Skeletal muscle tissue (tissue), 4 donors: ENCODE data around the gene IRF3. TPM values are rescaled to one million over a fixed set of nuclear protein-coding genes. Genes with fewer than 3 reads are reported as not detected.

Experiments used
- H3K27ac ChIP-seq: one replicate; pipeline ENCODE4 v1.7.0; 2013; ENCODE audit warnings: mild to moderate bottlenecking, low read depth, low read length, inconsistent platforms
- H3K27me3 ChIP-seq, 3 donors: one replicate each; pipeline ENCODE4 v1.7.0; 2013; ENCODE audit warnings: low read length in 3 of 3; ENCODE audit not compliant: control insufficient read depth in 3 of 3, insufficient read depth in 3 of 3
- H3K36me3 ChIP-seq, 3 donors: one replicate each; pipeline ENCODE4 v1.7.0; 2013; ENCODE audit warnings: low read length in 3 of 3; ENCODE audit not compliant: control insufficient read depth in 3 of 3, insufficient read depth in 3 of 3
- H3K4me1 ChIP-seq, 3 donors: one replicate each; pipeline ENCODE4 v1.7.0; 2013; ENCODE audit warnings: low read length in 3 of 3, mild to moderate bottlenecking in 3 of 3; ENCODE audit not compliant: control insufficient read depth in 3 of 3, insufficient read depth in 3 of 3
- H3K4me3 ChIP-seq, 3 donors: one replicate each; pipeline ENCODE4 v1.7.0; 2013; ENCODE audit warnings: low read length in 3 of 3
- H3K9ac ChIP-seq, 3 donors: one replicate each; pipeline ENCODE4 v1.7.0; 2013; ENCODE audit warnings: low read length in 3 of 3, mild to moderate bottlenecking in 3 of 3, moderate library complexity in 2 of 3, low read depth in 1 of 3
- H3K9me3 ChIP-seq, 3 donors: one replicate each; pipeline ENCODE4 v1.7.0; 2013; ENCODE audit warnings: low read length in 3 of 3; ENCODE audit not compliant: control insufficient read depth in 3 of 3
- total RNA-seq: library from RNA; depleted of rRNA; stranded (reverse); fragments of >200 nt; gene quantifications from one replicate; pipeline ENCODE4 v1.2.3, GENCODE V29; 2014
- donor health status: Osteomylitis.

Gene IRF3
- total RNA-seq, 1 donor from 2014 or later, result 31.3 TPM

GRCh38 chr19:49696865-49697264 is 31.2 kb upstream of the IRF3 start:
- no peaks in the 10 kb centered on the region for H3K4me1 ChIP-seq
- no peaks in the 10 kb centered on the region for H3K36me3 ChIP-seq
- no peak overlapping the region for H3K27ac ChIP-seq
- H3K9me3 ChIP-seq, result no peaks in the 10 kb centered on the region
- no peak overlapping the region for H3K9ac ChIP-seq
- H3K27me3 ChIP-seq, result peaks cover 0 to 4% (median 0%) of the 10 kb centered on the region in 3 donors
- H3K4me3 ChIP-seq, result no peak overlapping the region

- H3K9ac ChIP-seq, result no peak overlapping the region
- no peaks in the 10 kb centered on the region for H3K9me3 ChIP-seq
- H3K4me3 ChIP-seq, result no peak overlapping the region
- peaks cover 5 to 6% (median 6%) of the 10 kb centered on the region in 3 donors for H3K4me1 ChIP-seq
- H3K36me3 ChIP-seq, result no peaks in the 10 kb centered on the region
- H3K27me3 ChIP-seq, result peaks cover 0 to 9% (median 4%) of the 10 kb centered on the region in 3 donors
- no peak overlapping the region for H3K27ac ChIP-seq
Observed at GRCh38 chr19:49696115-49696514, 30.5 kb upstream of the IRF3 start.

GRCh38 chr19:49692147-49692506 is 26.5 kb upstream of the IRF3 start:
- Histone ChIP-seq H3K4me3 (no peak overlapping the region), H3K9me3 (no peaks in the 10 kb centered on the region), H3K27me3 (peaks cover 0 to 21% (median 18%) of the 10 kb centered on the region in 3 donors), H3K36me3 (peaks cover 0 to 5% (median 5%) of the 10 kb centered on the region in 3 donors), H3K9ac (no peak overlapping the region), H3K4me1 (peaks cover 21 to 32% (median 21%) of the 10 kb centered on the region in 3 donors), H3K27ac (no peak overlapping the region)

- H3K4me1 ChIP-seq, result peaks cover 21 to 32% (median 21%) of the 10 kb centered on the region in 3 donors
- H3K27ac ChIP-seq, result no peak overlapping the region
- H3K9ac ChIP-seq, result no peak overlapping the region
- H3K36me3 ChIP-seq, result peaks cover 0 to 10% (median 5%) of the 10 kb centered on the region in 3 donors
- H3K4me3 ChIP-seq, result peak overlapping the region; percentile 68 to 81 (median 70)
- peaks cover 0 to 21% (median 18%) of the 10 kb centered on the region in 3 donors for H3K27me3 ChIP-seq
- no peaks in the 10 kb centered on the region for H3K9me3 ChIP-seq
Observed at GRCh38 chr19:49691243-49692146, 25.8 kb upstream of the IRF3 start.

DNA sequence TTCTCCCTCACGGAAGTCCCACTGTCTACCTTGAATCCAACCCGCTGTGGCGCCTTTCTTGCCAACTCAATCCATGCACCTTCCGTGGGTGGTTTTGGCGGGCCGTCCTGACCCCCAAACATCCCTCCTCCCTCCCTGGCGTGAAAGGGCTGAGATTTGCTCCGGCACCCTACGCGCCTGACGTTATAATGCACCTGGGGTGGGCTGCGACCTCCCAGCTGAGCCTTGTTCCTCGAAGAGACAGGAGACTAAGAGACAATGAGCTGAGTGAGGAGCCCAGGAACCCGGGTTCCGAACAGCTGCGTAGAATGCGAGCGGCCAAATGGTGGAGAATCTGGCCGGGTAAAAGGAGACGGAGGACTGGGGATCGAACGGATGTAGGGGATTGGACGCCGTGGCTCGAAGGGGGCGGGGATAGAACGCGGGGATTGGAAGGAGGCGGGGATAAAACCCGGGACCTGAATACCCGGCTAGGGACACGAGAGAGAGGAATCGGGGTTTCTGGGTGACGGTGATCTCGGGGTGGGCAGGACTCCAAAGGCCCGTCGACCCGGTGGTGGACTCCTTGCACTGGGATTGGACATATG is 25.1 kb upstream of the IRF3 start, which contains the start of gene CPT1C:
TSS of gene CPT1C (plus strand) at position 461 of the 587 bp plus-strand sequence. CDS start 1,137 bp downstream, outside the sequence.
- peaks cover 5 to 15% (median 11%) of the 10 kb centered on the region in 3 donors for H3K36me3 ChIP-seq
- peaks cover 21 to 34% (median 23%) of the 10 kb centered on the region in 3 donors for H3K4me1 ChIP-seq
- H3K27me3 ChIP-seq, result peaks cover 0 to 21% (median 18%) of the 10 kb centered on the region in 3 donors
- H3K4me3 ChIP-seq, result peak within 1 kb of the TSS; percentile 68 to 81 (median 70)
- H3K9me3 ChIP-seq, result no peaks in the 10 kb centered on the region
- H3K9ac ChIP-seq, result peak within 1 kb of the TSS; percentile 12 to 76 (median 70)
- H3K27ac ChIP-seq, result peak within 1 kb of the TSS; percentile 65

DNA sequence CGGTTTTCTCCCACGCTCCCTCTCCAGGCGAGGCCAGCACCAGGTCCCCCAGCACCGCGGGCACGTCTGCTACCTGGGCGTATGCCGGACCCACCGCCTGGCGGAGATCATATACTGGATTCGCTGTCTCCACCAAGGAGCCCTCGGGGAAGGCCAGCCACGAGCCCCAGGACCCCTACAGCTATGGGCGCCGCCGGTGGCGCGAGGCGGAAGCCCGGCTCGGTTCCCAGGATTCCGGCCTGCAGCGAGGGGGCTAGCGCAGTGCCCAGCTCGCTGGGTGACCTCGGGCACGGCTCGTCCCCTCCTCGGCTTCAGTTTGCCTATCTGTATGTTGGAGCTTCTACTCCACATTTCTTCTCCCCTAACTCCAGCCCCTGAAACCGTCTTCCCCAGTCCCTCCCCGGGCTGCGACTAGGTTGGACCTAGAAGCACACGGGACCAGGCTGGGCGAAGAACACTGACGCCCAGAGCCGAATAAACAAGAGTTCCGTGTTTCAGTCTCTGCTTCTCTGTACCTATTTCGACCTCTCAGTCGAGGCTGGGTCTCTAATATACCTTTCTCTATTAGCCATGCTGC is 24.5 kb upstream of the IRF3 start:
- Histone ChIP-seq H3K9ac (peak overlapping the region; percentile 12 to 76 (median 70)), H3K27ac (peak overlapping the region; percentile 65)

DNA sequence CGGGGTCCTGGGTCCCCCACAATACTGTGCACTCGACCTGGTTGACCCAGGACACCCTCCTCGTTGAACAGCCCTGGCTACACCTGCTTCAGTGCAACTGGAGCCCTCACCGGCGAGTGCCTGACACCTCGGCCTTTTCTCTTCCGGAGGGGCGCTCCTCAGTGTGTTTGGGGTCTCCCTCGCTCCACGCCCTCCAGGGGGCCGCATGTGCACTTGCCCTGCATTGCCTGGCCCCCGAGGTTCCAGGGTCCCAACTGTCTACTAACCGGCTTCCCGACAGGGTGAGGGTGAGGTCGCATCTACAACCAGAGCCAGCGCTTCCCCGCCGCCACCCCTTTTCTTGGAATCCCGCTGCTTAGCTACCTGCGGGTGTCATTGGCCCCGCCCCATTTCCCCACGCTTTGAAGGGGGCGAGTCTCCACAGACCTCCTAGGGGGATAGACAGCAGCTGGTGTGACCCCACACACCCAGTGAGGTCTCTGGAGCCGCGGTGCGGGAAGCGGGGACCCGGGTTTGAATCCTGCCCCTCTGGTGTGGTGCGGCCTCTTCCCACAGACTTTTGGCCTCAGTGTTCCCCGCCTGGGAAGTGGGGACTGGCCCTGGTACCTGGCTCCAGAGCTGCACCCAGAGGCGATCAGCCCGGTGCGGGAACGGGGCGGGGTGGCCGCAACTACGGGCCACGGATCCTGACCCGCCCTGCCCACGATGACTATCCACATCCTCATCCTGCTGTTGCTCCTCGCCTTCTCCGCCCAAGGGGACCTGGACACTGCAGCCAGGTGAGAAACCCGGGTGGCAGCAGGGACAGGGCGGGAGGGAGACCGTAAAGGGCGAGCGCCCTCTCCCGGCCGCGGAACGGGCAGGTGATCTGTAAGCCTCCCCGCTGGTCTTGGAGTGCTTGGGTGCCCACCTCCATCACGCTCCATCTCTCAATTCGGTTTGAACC is 23.7 kb upstream of the IRF3 start, which contains the start of gene ADM5:
TSS of gene ADM5 (plus strand) at position 462 of the 946 bp plus-strand sequence. CDS start at position 706, 244 bp downstream.
- Histone ChIP-seq H3K9me3 (no peaks in the 10 kb centered on the region), H3K36me3 (peaks cover 19 to 27% (median 24%) of the 10 kb centered on the region in 3 donors), H3K27me3 (peaks cover 0 to 21% (median 18%) of the 10 kb centered on the region in 3 donors), H3K4me3 (peak within 1 kb of the TSS; percentile 68 to 81 (median 70)), H3K27ac (peak within 1 kb of the TSS; percentile 74), H3K4me1 (peaks cover 21 to 34% (median 24%) of the 10 kb centered on the region in 3 donors), H3K9ac (peak within 1 kb of the TSS; percentile 14 to 76 (median 70))

More for the DNA sequence above, 24.5 kb upstream of the IRF3 start:
- no peaks in the 10 kb centered on the region for H3K9me3 ChIP-seq
- peaks cover 21 to 34% (median 24%) of the 10 kb centered on the region in 3 donors for H3K4me1 ChIP-seq
- H3K4me3 ChIP-seq, result peak overlapping the region; percentile 68 to 81 (median 70)
- H3K27me3 ChIP-seq, result peaks cover 0 to 21% (median 18%) of the 10 kb centered on the region in 3 donors
- H3K36me3 ChIP-seq, result peaks cover 11 to 20% (median 16%) of the 10 kb centered on the region in 3 donors

GRCh38 chr19:49688531-49689132 is 23.0 kb upstream of the IRF3 start:
- Histone ChIP-seq H3K9me3 (no peaks in the 10 kb centered on the region), H3K36me3 (peaks cover 26 to 35% (median 31%) of the 10 kb centered on the region in 3 donors), H3K4me1 (peaks cover 21 to 34% (median 24%) of the 10 kb centered on the region in 3 donors), H3K9ac (peak overlapping the region in 1 of 3 donors; percentile 5), H3K27me3 (peaks cover 0 to 21% (median 18%) of the 10 kb centered on the region in 3 donors), H3K27ac (peak overlapping the region; percentile 74), H3K4me3 (peak overlapping the region in 2 of 3 donors; percentile 22 to 68)
